WTC11 (cell line): ENCODE results near the gene G0S2. TPM values are rescaled to one million over a fixed set of nuclear protein-coding genes. Genes with fewer than 3 reads are reported as not detected.

ENCODE experiments used
- ATAC-seq: fragments of 200-7000 bp; cut with Tn5 transposase; 2 replicates; pipeline ENCODE4 v1.10.0; 2021; ENCODE audit warnings: mild to moderate bottlenecking, moderate library complexity
- CTCF ChIA-PET: fragments of 300-600 bp; sonication (Branson Sonifier 250); formaldehyde crosslinking; loops from one replicate; lab custom pipeline; 2021; ENCODE audit warnings: antibody characterized with exemption; lab: Charles Lee
- POLR2A ChIA-PET: fragments of 350-600 bp; sonication (Branson Sonifier 250); formaldehyde crosslinking; loops from one replicate; lab custom pipeline; 2021; ENCODE audit warnings: antibody characterized with exemption; lab: Charles Lee
- DNase-seq: peaks from one replicate; pipeline ENCODE4 v3.0.0; 2021; ENCODE audit warnings: low spot score
- H3K27ac Mint-ChIP-seq: 2 replicates; pipeline ENCODE4 v1.8.0; 2021; ENCODE audit warnings: mixed read lengths
- H3K27me3 Mint-ChIP-seq: 2 replicates; pipeline ENCODE4 v1.8.0; 2021; ENCODE audit warnings: low read depth, mild to moderate bottlenecking, moderate library complexity, mixed read lengths
- H3K36me3 Mint-ChIP-seq: 2 replicates; pipeline ENCODE4 v1.8.0; 2021; ENCODE audit warnings: mixed read lengths
- H3K4me1 Mint-ChIP-seq: 2 replicates; pipeline ENCODE4 v1.8.0; 2022; ENCODE audit warnings: mixed read lengths
- H3K4me3 Mint-ChIP-seq: 2 replicates; pipeline ENCODE4 v1.8.0; 2021; ENCODE audit warnings: mild to moderate bottlenecking, moderate library complexity, mixed read lengths
- H3K9me3 Mint-ChIP-seq: 2 replicates; pipeline ENCODE4 v1.8.0; 2021; ENCODE audit warnings: mixed read lengths
- ATF2 ChIP-seq: sonication (generic); formaldehyde crosslinking; IDR thresholded peaks from 2 replicates; pipeline ENCODE4 v1.8.1; 2022; ENCODE audit warnings: low read depth, missing genetic modification reagents, borderline replicate concordance
- E2F4 ChIP-seq: sonication (generic); formaldehyde crosslinking; IDR thresholded peaks from 2 replicates; pipeline ENCODE4 v1.8.1; 2022; ENCODE audit warnings: low read depth, mild to moderate bottlenecking, moderate library complexity, missing genetic modification reagents, borderline replicate concordance
- GTF2I ChIP-seq: fragments of 250-450 bp; sonication (Bioruptor Pico); conservative IDR thresholded peaks from 2 replicates; pipeline ENCODE4 v1.4.0; 2021; ENCODE audit warnings: mild to moderate bottlenecking
- JAZF1 ChIP-seq: fragments of 250-450 bp; sonication (Bioruptor Pico); IDR thresholded peaks from 2 replicates; pipeline ENCODE4 v1.9.0; 2021; ENCODE audit warnings: moderate library complexity, mild to moderate bottlenecking, inconsistent platforms
- NR2C2 ChIP-seq: sonication (generic); formaldehyde crosslinking; IDR thresholded peaks from 2 replicates; pipeline ENCODE4 v1.8.0; 2022; ENCODE audit warnings: mild to moderate bottlenecking, missing genetic modification reagents
- PREB ChIP-seq: sonication (generic); formaldehyde crosslinking; IDR thresholded peaks from 2 replicates; pipeline ENCODE4 v1.8.1; 2022; ENCODE audit warnings: mild to moderate bottlenecking, missing genetic modification reagents, moderate library complexity, borderline replicate concordance
- PRRX2 ChIP-seq: fragments of 250-450 bp; sonication (Bioruptor Pico); IDR thresholded peaks from 2 replicates; pipeline ENCODE4 v1.8.0; 2021; ENCODE audit warnings: mild to moderate bottlenecking
- TCF7 ChIP-seq: sonication (generic); formaldehyde crosslinking; IDR thresholded peaks from 2 replicates; pipeline ENCODE4 v1.8.0; 2022; ENCODE audit warnings: mild to moderate bottlenecking, low read depth, missing genetic modification reagents, moderate library complexity
- ZNF263 ChIP-seq: sonication (generic); formaldehyde crosslinking; IDR thresholded peaks from 2 replicates; pipeline ENCODE4 v1.8.1; 2022; ENCODE audit warnings: low read depth, mild to moderate bottlenecking, moderate library complexity, missing genetic modification reagents
- ZNF425 ChIP-seq: fragments of 250-450 bp; sonication (Bioruptor Pico); conservative IDR thresholded peaks from 2 replicates; pipeline ENCODE4 v1.9.0; 2021; ENCODE audit warnings: mild to moderate bottlenecking
- ZNF512 ChIP-seq: sonication (generic); formaldehyde crosslinking; IDR thresholded peaks from 2 replicates; pipeline ENCODE4 v1.8.1; 2022; ENCODE audit warnings: missing genetic modification reagents, borderline replicate concordance
- total RNA-seq: library from RNA; stranded (reverse); gene quantifications from 3 replicates; pipeline ENCODE4 v1.2.3, GENCODE V29; 2021

Gene G0S2
- total RNA-seq, 1 experiment from 2014 or later = 0.81 TPM

- no peak for TF ChIP-seq ATF2
- no peak for TF ChIP-seq GTF2I (CRISPR knock-in tag)
- no peak for TF ChIP-seq NR2C2 (CRISPR knock-in tag)
Measured at GRCh38 chr1:209646558-209646957, 28.7 kb upstream of the G0S2 start (continued).

- Mint-ChIP-seq H3K9me3 (no peaks in the 10 kb centered on the region), H3K4me1 (peaks cover 12% of the 10 kb centered on the region), H3K4me3 (no peak overlapping the region)
- no peak for DNase-seq
- no peak for TF ChIP-seq PREB (CRISPR knock-in tag)
- TF ChIP-seq PRRX2 (CRISPR knock-in tag) = no peak
- TF ChIP-seq TCF7 (CRISPR knock-in tag) = no peak
- TF ChIP-seq ZNF425 (CRISPR knock-in tag) = no peak
- no peak for TF ChIP-seq ZNF263 (CRISPR knock-in tag)
- TF ChIP-seq ZNF512 (CRISPR knock-in tag) = no peak
- TF ChIP-seq JAZF1 = no peak
- TF ChIP-seq, all 79 proteins: peak for 0
- Mint-ChIP-seq H3K36me3 (no peaks in the 10 kb centered on the region), H3K27ac (no peak overlapping the region), H3K27me3 (peaks cover 2% of the 10 kb centered on the region; the same call in 1 of the 2 replicates)
- POLR2A ChIA-PET = no interaction called here
- ATAC-seq = no peak
- CTCF ChIA-PET = interaction anchor here (0.8 to 2.1 kb wide), 4 partner anchors 17 to 101 kb away, joined by 3 to 10 read pairs (median 6); partner anchors contain the start of genes CAMK1G and G0S2
Measured at GRCh38 chr1:209647156-209647555, 28.1 kb upstream of the G0S2 start.

- TF ChIP-seq E2F4 (CRISPR knock-in tag) = no peak
- H3K4me3 Mint-ChIP-seq = no peak overlapping the region
- peaks cover 23% of the 10 kb centered on the region for H3K4me1 Mint-ChIP-seq
- no peak for ATAC-seq
- ChIA-PET POLR2A (no interaction called here), CTCF (interaction anchor here (0.7 kb wide), 1 partner anchor 21 kb away, joined by 3 read pairs; no protein-coding TSS in a partner anchor)
- no peak for DNase-seq
- H3K36me3 Mint-ChIP-seq = no peaks in the 10 kb centered on the region
- H3K27ac Mint-ChIP-seq = no peak overlapping the region
- H3K27me3 Mint-ChIP-seq = peaks cover 2% of the 10 kb centered on the region; the same call in 1 of the 2 replicates
- no peaks in the 10 kb centered on the region for H3K9me3 Mint-ChIP-seq
Measured at GRCh38 chr1:209648346-209648745, 26.9 kb upstream of the G0S2 start.
